ENCODE data around the gene MAPK11.

The MAPK11 gene

DNA sequence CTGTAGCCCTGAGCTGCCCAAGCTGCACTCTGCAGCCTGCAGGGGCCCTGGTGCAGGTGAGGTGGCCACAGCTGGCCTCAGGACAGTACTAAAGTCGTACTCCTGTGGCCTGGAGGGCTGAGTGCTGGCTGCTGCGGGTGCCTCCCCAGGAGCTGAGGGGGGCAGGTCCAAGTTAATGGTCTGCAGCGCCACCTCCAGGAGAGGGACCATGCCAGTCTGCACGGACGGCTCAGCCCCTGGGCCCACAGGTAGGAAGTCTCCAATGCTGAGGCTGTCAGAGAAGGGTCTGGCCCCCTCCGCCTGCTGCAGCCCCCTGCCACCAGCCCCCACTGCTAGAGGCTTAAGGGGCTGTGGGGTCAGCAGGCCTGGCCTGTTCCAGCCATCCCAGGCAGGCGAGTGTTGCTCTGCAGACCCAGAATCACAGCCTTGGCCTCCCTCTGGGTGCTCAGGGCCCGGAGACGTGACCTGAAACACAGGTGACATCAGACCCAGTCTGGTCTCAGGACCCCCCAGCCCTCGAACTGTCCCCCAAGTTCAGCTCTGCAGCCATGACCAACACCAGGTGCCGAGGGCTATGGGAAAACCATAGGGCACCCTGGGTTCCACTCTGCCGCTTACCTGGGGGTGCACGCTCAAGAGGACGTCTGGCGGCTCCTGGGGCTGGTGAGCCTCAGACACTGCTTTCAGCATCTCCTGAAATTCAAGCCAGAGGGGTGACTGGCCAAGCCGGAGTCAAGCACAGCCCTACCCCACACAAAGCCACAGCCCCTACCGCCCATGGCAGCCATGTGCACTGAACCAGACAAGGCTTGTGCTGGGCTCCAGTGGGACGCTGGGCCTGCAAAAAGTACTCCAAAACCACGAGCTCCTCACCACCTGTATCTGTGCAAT, 48.5 kb downstream of the MAPK11 start:
- DNase-seq: no peak

DNA sequence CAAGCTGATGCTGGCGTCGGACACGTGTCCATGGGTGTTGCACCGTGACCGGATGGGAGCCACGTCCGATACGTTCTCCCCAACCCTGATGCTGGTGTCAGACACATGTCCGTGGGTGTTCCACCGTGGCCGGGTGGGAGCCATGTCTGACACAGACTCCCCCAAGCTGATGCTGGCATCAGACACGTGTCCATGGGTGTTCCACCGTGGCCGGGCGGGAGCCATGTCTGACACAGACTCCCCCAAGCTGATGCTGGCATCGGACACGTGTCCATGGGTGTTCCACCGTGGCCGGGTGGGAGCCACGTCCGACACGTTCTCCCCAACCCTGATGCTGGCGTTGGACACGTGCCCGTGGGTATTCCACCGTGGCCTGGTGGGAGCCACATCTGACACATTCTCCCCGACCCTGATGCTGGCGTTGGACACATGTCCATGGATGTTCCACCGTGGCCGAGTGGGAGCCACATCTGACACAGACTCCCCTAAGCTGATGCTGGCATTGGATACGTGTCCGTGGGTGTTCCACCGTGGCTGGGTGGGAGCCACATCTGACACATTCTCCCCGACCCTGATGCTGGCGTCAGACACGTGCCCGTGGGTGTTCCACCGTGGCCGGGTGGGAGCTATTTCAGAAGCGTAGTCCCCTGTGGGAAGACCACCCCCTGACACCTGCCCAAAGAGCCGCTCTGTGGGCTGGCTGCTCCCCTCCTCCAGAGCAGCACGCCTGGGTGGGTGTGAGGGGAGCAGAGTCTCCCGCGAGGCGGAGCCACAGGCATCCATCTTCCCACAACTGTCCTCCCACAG, 49.4 kb downstream of the MAPK11 start:
- DNase-seq: no peak

DNA sequence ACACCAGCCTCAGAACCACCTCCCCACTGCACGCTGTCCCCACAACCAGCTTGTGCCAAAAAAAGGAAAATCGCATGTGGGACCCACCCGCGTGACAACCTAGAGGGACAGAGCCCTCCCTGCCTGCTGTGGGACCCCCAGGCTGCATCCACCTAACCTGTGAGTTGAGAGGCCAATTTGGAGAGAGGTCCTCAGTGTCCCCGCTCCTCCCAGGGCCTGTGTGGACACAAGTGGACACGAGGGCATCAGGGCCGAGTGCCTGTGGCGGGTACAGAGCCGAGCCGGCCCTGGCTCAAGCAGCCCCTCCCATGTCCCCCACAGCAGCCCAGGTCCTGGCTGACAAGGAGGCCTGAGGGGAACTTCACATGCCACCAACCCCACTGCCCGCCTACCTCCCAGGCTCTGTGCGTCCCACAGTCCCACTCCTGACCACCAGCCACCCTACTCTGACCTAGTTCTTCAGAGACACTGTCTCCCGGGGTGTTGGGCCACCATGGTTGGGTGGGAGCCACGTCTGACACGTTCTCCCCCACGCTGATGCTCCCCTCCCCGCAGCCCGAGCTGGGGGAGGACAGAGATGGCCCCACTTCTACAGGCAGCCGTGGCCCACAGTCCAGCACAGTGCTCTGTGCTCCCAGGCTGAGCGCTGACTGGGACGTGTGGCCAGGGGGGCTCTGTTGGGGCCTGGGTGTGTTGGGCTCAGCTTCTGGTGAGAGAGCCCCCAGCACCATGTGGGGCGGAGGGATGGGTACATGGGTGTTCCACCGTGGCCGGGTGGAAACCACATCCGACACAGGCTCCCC, 50.2 kb downstream of the MAPK11 start:
- DNase-seq: no peak

DNA sequence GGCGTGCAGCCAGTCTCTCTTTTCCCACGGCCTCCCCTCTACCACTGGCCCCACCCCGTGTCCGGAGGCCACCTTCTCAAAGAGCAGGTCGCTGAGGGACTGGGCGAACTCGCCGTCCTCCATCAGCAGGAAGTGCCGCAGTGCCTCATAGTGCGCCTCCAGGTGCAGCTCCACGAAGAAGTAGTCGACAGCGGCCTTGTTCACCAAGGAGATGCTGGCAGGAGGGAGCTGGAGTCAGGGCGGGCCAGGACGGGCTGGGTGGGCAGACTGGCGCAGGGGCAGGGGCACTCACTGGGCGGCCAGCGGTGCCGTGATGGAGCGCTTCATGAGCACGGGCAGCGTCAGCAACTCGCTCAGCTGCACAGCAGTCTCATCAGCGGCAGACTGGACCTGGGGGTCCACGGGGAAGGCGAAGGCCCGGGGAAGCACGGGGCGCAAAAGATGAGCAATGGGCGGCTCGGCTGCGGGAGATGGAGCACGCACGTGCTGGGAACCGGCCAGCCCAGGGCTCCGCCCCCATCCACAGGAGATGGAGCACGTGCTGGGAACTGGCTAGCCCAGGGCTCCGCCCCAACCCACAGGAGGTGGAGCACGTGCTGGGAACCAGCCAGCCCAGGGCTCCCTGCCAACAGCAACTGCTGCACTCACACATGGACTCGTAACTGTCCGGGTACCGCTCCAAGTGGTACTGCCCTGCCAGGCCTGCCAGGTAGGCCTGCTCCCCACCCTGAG, 51.0 kb downstream of the MAPK11 start:
- DNase-seq: peak; percentile 2 to 87 (median 84)

DNA sequence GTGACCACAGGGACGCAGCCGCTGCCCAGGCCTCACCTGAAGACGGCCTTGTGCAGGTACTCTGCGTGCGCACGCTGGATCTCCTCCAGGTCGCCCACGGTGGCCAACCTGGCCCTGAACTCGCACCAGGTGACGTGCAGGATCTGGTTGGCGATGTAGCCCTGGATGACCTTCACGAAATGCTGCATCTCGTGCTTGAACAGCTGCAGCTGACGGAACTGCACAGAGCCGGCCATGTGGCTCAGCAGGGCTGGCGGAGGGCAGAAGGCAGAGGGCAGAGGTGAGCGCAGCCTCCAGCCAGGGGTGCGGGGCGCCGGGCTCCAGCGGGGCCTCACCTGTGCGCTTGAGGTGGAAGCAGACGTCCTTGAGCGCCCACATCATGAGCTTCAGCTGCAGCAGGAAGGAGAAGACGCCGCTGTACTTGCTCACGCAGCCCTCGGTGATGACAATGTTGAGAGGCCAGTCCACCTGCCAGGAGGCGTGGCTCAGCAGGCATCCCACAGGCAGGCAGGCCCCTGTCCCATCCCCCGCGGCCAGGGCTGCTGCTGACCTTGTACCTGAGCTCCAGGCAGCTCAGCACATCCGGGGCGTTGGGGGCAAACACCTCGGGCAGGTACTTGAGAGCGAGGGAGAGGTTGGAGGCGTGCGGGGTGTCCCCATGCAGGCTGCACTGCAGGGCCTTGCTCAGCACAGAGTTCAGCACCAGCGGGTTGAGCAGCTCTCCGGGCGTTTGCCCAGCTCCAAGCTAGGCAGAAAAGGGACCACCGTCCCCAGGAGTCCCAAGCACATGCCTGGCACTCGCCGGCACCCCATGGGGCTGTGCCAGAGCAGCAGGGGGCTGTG, 51.8 kb downstream of the MAPK11 start:
- DNase-seq: peak; percentile 0 to 75 (median 65)

DNA sequence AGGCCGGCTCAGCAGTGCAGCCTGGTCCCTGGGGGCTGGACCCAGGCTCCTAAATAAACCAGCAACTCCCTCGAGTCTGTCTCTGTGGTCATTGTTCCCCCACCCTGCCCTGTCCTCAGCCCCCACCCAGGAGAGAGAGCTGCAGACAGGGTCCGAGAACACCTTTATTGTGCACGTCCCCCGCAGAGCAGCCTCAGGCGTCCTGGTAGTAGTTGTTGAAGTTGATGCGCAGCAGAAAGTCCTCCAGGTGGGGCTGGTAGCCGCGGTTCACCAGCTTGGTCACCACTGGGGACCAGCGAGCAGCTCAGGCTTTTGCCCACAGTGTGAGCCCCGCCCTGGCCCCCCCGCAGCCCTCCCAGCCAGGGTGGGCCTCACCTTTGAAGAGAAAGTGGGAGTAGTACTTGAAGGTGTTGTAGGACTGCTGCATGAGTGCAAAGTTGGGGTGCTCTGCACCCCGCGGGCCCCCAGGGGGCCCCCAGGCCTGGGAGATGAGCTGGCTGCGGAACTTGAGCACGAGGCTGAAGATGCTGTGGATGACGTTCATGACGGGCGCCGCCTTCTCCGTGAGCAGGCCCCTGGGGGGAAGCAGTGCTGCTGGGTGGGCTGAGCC, 52.5 kb downstream of the MAPK11 start:
- no peak for DNase-seq

DNA sequence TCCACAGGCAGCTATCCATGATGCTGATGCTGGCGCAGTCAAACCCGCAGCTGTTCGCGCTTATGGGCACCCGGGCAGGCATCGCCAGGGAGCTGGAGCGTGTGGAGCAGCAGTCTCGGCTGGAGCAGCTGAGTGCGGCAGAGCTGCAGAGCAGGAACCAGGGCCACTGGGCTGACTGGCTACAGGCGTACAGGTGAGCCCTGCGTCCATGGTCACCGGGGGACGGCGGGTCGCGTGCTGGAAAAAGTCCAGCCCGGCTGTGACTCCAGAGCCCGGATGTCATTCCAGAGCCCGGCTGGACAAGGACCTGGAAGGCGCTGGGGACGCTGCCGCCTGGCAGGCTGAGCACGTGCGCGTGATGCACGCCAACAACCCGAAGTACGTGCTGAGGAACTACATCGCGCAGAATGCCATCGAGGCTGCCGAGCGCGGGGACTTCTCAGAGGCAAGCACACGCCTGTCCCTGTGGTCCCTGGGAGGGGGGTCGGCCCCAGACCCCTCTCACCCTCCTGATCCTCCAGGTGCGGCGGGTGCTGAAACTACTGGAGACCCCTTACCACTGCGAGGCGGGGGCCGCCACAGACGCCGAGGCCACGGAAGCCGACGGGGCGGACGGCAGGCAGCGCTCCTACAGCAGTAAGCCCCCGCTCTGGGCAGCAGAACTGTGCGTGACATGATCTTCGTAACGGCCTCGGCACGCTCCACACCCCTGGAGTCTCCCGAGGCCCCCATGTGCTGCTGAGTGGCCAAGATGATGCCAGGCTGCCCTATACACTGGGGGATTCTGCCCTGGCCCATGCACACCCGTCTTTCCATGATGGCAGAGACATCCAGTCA, 53.3 kb downstream of the MAPK11 start:
- no peak for DNase-seq

DNA sequence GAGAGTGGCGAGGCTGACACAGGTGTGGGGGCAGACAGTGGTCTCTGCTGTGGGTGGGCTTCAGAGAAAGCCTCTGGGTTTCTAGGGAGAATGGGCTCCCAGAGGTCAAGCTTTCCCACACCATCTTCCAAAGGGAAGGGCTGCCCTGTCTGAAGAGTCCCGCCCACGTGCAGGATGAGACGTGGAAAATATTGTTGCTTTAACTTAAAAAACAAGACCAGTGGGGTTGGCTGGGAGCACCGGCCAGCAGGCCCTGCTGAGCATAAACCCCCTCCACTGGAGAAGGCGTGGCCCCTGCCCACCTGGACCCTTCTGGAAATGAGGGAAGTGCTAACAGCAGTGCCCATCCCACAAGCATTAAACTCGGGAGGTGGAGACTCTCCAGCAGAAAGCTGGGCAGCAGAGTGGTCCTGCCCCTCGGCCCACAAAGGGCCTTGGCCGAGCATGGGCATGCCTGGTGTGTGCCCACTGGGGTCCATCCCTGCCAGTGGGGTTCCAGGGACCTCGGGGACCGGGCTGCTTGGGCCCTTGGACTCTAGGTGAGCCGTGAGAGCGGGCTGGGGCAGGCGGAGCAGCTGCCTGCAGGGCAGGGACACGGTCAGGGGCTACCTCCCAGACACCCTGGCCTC, 54.0 kb downstream of the MAPK11 start:
- no peak for DNase-seq

DNA sequence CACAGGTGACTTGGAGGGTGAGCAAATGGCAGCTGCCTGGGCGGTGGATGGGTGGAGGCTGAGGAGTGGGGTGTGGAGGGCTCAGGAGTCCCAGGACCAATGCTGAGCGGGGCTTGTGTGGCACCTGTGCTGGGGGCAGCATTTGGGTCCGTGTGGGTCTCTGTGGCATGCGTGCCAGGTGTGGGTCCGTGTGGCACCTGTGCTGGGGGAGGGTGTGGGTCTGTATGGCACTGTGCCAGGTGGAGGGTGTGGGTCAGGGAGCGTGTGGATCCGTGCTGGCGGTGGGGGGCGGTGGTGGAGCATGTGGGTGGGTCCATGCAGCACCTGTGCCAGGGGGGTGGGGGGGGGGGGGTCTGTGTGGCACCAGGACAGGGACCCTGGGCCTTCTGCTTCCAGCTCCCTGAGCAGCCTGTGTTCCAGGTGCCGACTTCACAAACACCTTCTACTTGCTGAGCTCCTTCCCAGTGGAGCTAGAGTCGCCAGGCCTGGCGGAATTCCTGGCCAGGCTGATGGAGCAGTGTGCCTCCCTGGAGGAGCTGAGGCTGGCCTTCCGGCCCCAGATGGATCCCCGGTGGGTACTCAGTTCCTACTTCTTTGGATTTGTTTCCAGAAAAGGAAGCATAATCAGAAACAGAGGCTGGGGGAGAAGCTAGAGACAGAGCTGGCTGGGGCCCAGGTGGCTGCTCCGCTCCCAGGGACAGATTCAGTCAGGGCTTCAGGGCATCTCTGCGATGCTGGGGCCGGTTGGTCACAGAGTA, 54.7 kb downstream of the MAPK11 start:
- no peak for DNase-seq

Measured in NCI-H1417 (cell line).